Prostate gland (tissue), 2 donors: Measurements from ENCODE around the gene COL5A1.

Experiments used
- POLR2A ChIP-seq: fragments of 450-650 bp; IDR thresholded peaks from one replicate; pipeline ENCODE4 v1.6.1; 2016; ENCODE audit warnings: antibody characterized with exemption, mild to moderate bottlenecking
- POLR2AphosphoS5 ChIP-seq: sonication (generic); formaldehyde crosslinking; IDR thresholded peaks from one replicate; pipeline ENCODE4 v1.6.1; 2017; ENCODE audit warnings: antibody characterized with exemption
- TF ChIP-seq, protein P1 (sequence below), 4 experiments: fragments of 200-600 bp in 2 of 4; fragments of 450-650 bp in 2 of 4; sonication (generic) in 2 of 4; IDR thresholded peaks; 1 replicate in 3 of 4; 2 replicates in 1 of 4; pipeline ENCODE4 v1.5.1; 2016 to 2019; ENCODE audit warnings: antibody characterized with exemption in 4 of 4, mild to moderate bottlenecking in 2 of 4, moderate library complexity in 2 of 4

- TF ChIP-seq POLR2AphosphoS5, result no peak
- TF ChIP-seq, protein P1, sequence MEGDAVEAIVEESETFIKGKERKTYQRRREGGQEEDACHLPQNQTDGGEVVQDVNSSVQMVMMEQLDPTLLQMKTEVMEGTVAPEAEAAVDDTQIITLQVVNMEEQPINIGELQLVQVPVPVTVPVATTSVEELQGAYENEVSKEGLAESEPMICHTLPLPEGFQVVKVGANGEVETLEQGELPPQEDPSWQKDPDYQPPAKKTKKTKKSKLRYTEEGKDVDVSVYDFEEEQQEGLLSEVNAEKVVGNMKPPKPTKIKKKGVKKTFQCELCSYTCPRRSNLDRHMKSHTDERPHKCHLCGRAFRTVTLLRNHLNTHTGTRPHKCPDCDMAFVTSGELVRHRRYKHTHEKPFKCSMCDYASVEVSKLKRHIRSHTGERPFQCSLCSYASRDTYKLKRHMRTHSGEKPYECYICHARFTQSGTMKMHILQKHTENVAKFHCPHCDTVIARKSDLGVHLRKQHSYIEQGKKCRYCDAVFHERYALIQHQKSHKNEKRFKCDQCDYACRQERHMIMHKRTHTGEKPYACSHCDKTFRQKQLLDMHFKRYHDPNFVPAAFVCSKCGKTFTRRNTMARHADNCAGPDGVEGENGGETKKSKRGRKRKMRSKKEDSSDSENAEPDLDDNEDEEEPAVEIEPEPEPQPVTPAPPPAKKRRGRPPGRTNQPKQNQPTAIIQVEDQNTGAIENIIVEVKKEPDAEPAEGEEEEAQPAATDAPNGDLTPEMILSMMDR (IDR thresholded peaks at IDR 0.05), result no peak
- no peak for TF ChIP-seq POLR2A
Measured at GRCh38 chr9:134650431-134651190, 9.0 kb downstream of the COL5A1 start.
